Subcutaneous abdominal adipose tissue (tissue), 5 donors: ENCODE data around the gene LANCL3.
A peak's percentile ranks its signal among the peaks of the same experiment; 100 is the strongest.

Experiments
- H3K27ac ChIP-seq: one replicate; pipeline ENCODE4 v1.7.0; 2013; ENCODE audit warnings: low read depth, mild to moderate bottlenecking, inconsistent platforms, low read length, moderate library complexity
- H3K27me3 ChIP-seq, 5 donors: one replicate each; pipeline ENCODE4 v1.7.0; 2013; ENCODE audit warnings: low read length in 5 of 5, inconsistent platforms in 1 of 5; ENCODE audit not compliant: control insufficient read depth in 5 of 5, insufficient read depth in 4 of 5
- H3K36me3 ChIP-seq, 5 donors: one replicate each; pipeline ENCODE4 v1.7.0; 2013; ENCODE audit warnings: low read length in 5 of 5; ENCODE audit not compliant: control insufficient read depth in 5 of 5, insufficient read depth in 5 of 5
- H3K4me1 ChIP-seq, 5 donors: one replicate each; pipeline ENCODE4 v1.7.0; 2013; ENCODE audit warnings: low read length in 5 of 5, mild to moderate bottlenecking in 3 of 5, moderate library complexity in 1 of 5; ENCODE audit not compliant: control insufficient read depth in 5 of 5, insufficient read depth in 5 of 5
- H3K4me3 ChIP-seq, 5 donors: one replicate each; pipeline ENCODE4 v1.7.0; 2013; ENCODE audit warnings: low read length in 5 of 5, low read depth in 1 of 5
- H3K9ac ChIP-seq, 5 donors: one replicate each; pipeline ENCODE4 v1.7.0; 2013; ENCODE audit warnings: low read length in 5 of 5, mild to moderate bottlenecking in 4 of 5, moderate library complexity in 3 of 5
- H3K9me3 ChIP-seq, 5 donors: one replicate each; pipeline ENCODE4 v1.7.0; 2013; ENCODE audit warnings: low read length in 5 of 5; ENCODE audit not compliant: control insufficient read depth in 5 of 5
- donor health status: healthy.
- donor health status: healthy.
- donor health status: healthy.
- donor health status: healthy.
- donor health status: healthy.

Gene LANCL3

GRCh38 chrX:37686369-37686995 is 115.0 kb downstream of the LANCL3 start:
- Histone ChIP-seq H3K9ac (no peak overlapping the region), H3K4me3 (peak overlapping the region in 4 of 5 donors; percentile 50 to 68 (median 56)), H3K27me3 (peaks cover 3 to 8% (median 4%) of the 10 kb centered on the region in 5 donors), H3K4me1 (peaks cover 0 to 5% (median 4%) of the 10 kb centered on the region in 5 donors), H3K27ac (no peak overlapping the region), H3K9me3 (no peaks in the 10 kb centered on the region), H3K36me3 (no peaks in the 10 kb centered on the region)

GRCh38 chrX:37686996-37687395 is 115.5 kb downstream of the LANCL3 start:
- Histone ChIP-seq H3K9ac (no peak overlapping the region), H3K27ac (no peak overlapping the region), H3K27me3 (peaks cover 3 to 8% (median 4%) of the 10 kb centered on the region in 5 donors), H3K9me3 (no peaks in the 10 kb centered on the region), H3K4me1 (peaks cover 0 to 5% (median 4%) of the 10 kb centered on the region in 5 donors), H3K36me3 (no peaks in the 10 kb centered on the region), H3K4me3 (no peak overlapping the region)

GRCh38 chrX:37690119-37690518 is 118.7 kb downstream of the LANCL3 start:
- peaks cover 0 to 5% (median 4%) of the 10 kb centered on the region in 5 donors for H3K4me1 ChIP-seq
- H3K9ac ChIP-seq = no peak overlapping the region
- H3K27me3 ChIP-seq = peaks cover 4 to 10% (median 6%) of the 10 kb centered on the region in 5 donors
- H3K36me3 ChIP-seq = no peaks in the 10 kb centered on the region
- H3K27ac ChIP-seq = no peak overlapping the region
- H3K9me3 ChIP-seq = no peaks in the 10 kb centered on the region
- H3K4me3 ChIP-seq = no peak overlapping the region

GRCh38 chrX:37692918-37693317 is 121.5 kb downstream of the LANCL3 start:
- Histone ChIP-seq H3K9me3 (no peaks in the 10 kb centered on the region), H3K4me3 (no peak overlapping the region), H3K27me3 (peaks cover 0 to 6% (median 2%) of the 10 kb centered on the region in 5 donors), H3K9ac (no peak overlapping the region), H3K27ac (no peak overlapping the region), H3K36me3 (no peaks in the 10 kb centered on the region), H3K4me1 (no peaks in the 10 kb centered on the region)

- no peak overlapping the region for H3K9ac ChIP-seq
- no peak overlapping the region for H3K27ac ChIP-seq
- H3K4me1 ChIP-seq = no peaks in the 10 kb centered on the region
- H3K27me3 ChIP-seq = peaks cover 5 to 15% (median 14%) of the 10 kb centered on the region in 5 donors
- no peak overlapping the region for H3K4me3 ChIP-seq
- no peaks in the 10 kb centered on the region for H3K9me3 ChIP-seq
- H3K36me3 ChIP-seq = no peaks in the 10 kb centered on the region
These were observed 125.8 kb downstream of the LANCL3 start for GRCh38 chrX:37697169-37697760.

- H3K9me3 ChIP-seq = no peaks in the 10 kb centered on the region
- no peaks in the 10 kb centered on the region for H3K4me1 ChIP-seq
- H3K9ac ChIP-seq = no peak overlapping the region
- H3K4me3 ChIP-seq = no peak overlapping the region
- H3K36me3 ChIP-seq = no peaks in the 10 kb centered on the region
- H3K27me3 ChIP-seq = peaks cover 3 to 15% (median 10%) of the 10 kb centered on the region in 5 donors
- H3K27ac ChIP-seq = no peak overlapping the region
These were observed 130.1 kb downstream of the LANCL3 start for GRCh38 chrX:37701588-37701987.

- no peaks in the 10 kb centered on the region for H3K36me3 ChIP-seq
- H3K4me1 ChIP-seq = no peaks in the 10 kb centered on the region
- no peak overlapping the region for H3K4me3 ChIP-seq
- no peak overlapping the region for H3K9ac ChIP-seq
- H3K27me3 ChIP-seq = peaks cover 0 to 12% (median 0%) of the 10 kb centered on the region in 5 donors
- no peaks in the 10 kb centered on the region for H3K9me3 ChIP-seq
- no peak overlapping the region for H3K27ac ChIP-seq
These were observed 140.5 kb downstream of the LANCL3 start for GRCh38 chrX:37711991-37712390.

GRCh38 chrX:37712458-37712857 is 141.0 kb downstream of the LANCL3 start:
- H3K9me3 ChIP-seq = no peaks in the 10 kb centered on the region
- no peak overlapping the region for H3K4me3 ChIP-seq
- peaks cover 0 to 12% (median 0%) of the 10 kb centered on the region in 5 donors for H3K27me3 ChIP-seq
- H3K27ac ChIP-seq = no peak overlapping the region
- H3K4me1 ChIP-seq = no peaks in the 10 kb centered on the region
- no peaks in the 10 kb centered on the region for H3K36me3 ChIP-seq
- H3K9ac ChIP-seq = no peak overlapping the region

GRCh38 chrX:37714479-37714878 is 143.0 kb downstream of the LANCL3 start:
- Histone ChIP-seq H3K36me3 (no peaks in the 10 kb centered on the region), H3K4me1 (no peaks in the 10 kb centered on the region), H3K9ac (no peak overlapping the region), H3K4me3 (no peak overlapping the region), H3K27me3 (peaks cover 0 to 12% (median 0%) of the 10 kb centered on the region in 5 donors), H3K27ac (no peak overlapping the region), H3K9me3 (peaks cover 0 to 7% (median 0%) of the 10 kb centered on the region in 5 donors)

GRCh38 chrX:37716602-37717001 is 145.1 kb downstream of the LANCL3 start:
- H3K9me3 ChIP-seq = peaks cover 0 to 7% (median 0%) of the 10 kb centered on the region in 5 donors
- peaks cover 0 to 12% (median 0%) of the 10 kb centered on the region in 5 donors for H3K27me3 ChIP-seq
- no peak overlapping the region for H3K27ac ChIP-seq
- H3K4me1 ChIP-seq = no peaks in the 10 kb centered on the region
- H3K9ac ChIP-seq = no peak overlapping the region
- no peaks in the 10 kb centered on the region for H3K36me3 ChIP-seq
- no peak overlapping the region for H3K4me3 ChIP-seq
